ENCODE data around the gene SMARCC2. TPM values are rescaled to one million over a fixed set of nuclear protein-coding genes. Genes with fewer than 3 reads are reported as not detected.

The SMARCC2 gene
- total RNA-seq, 1 experiment from 2014 or later, result 129 TPM

GRCh38 chr12:56202838-56203237 is 13.6 kb upstream of the SMARCC2 start:
- CTCF ChIA-PET, result no interaction called here
- ATAC-seq, result no peak
- Histone ChIP-seq H3K36me3 (ENCODE audit: control insufficient read depth, insufficient read depth, low read length) (peaks cover 15% of the 10 kb centered on the region), H3K27ac (ENCODE audit: low read length) (no peak overlapping the region), H3K27me3 (ENCODE audit: control insufficient read depth, insufficient read depth, low read length) (no peaks in the 10 kb centered on the region), H3K9me3 (ENCODE audit: control insufficient read depth, insufficient read depth, low read depth, low read length) (no peaks in the 10 kb centered on the region), H3K4me3 (ENCODE audit: low read depth in 2 of 2, low read length in 2 of 2) (no peak overlapping the region), H3K4me1 (ENCODE audit: control insufficient read depth, insufficient read depth, low read length) (peaks cover 3% of the 10 kb centered on the region; the same call in 1 of the 2 replicates)
- no peak for DNase-seq (ENCODE audit: low read depth, low spot score)
- POLR2A ChIA-PET, result interaction anchor here (0.7 kb wide), 1 partner anchor 99 kb away, joined by 3 read pairs; no protein-coding TSS in a partner anchor
- in situ Hi-C loops (cut with HindIII; ENCODE audit: low pct_unique_long_range_greater_than_20kb, low sequenced_read_pairs), result no loop called here
- TF ChIP-seq TCF7L2 (IDR thresholded peaks at IDR 0.05; ENCODE audit: low read depth, low read length) (no peak), POLR2AphosphoS5 (IDR thresholded peaks at IDR 0.05; ENCODE audit: low read depth, low read length) (0 out of 2 replicates have a peak, but pooled peaks have one; percentile 8)
- intact Hi-C loops (cut with micrococcal nuclease; ENCODE audit: unreplicated experiment), result no loop called here
- BruUV-seq (replicated peaks), result no TSS peak

GRCh38 chr12:56202366-56202765 is 13.1 kb upstream of the SMARCC2 start:
- H3K27ac ChIP-seq (ENCODE audit: low read length), result no peak overlapping the region
- TF ChIP-seq, protein P1, sequence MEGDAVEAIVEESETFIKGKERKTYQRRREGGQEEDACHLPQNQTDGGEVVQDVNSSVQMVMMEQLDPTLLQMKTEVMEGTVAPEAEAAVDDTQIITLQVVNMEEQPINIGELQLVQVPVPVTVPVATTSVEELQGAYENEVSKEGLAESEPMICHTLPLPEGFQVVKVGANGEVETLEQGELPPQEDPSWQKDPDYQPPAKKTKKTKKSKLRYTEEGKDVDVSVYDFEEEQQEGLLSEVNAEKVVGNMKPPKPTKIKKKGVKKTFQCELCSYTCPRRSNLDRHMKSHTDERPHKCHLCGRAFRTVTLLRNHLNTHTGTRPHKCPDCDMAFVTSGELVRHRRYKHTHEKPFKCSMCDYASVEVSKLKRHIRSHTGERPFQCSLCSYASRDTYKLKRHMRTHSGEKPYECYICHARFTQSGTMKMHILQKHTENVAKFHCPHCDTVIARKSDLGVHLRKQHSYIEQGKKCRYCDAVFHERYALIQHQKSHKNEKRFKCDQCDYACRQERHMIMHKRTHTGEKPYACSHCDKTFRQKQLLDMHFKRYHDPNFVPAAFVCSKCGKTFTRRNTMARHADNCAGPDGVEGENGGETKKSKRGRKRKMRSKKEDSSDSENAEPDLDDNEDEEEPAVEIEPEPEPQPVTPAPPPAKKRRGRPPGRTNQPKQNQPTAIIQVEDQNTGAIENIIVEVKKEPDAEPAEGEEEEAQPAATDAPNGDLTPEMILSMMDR (IDR thresholded peaks at IDR 0.05), result no peak
- 0 out of 2 replicates have a peak, but pooled peaks have one; percentile 11 for TF ChIP-seq POLR2AphosphoS5 (IDR thresholded peaks at IDR 0.05; ENCODE audit: low read depth, low read length)
- in situ Hi-C loops (cut with HindIII; ENCODE audit: low pct_unique_long_range_greater_than_20kb, low sequenced_read_pairs), result no loop called here
- H3K4me1 ChIP-seq (ENCODE audit: control insufficient read depth, insufficient read depth, low read length), result peaks cover 3% of the 10 kb centered on the region; the same call in 1 of the 2 replicates
- no peak for DNase-seq (ENCODE audit: low read depth, low spot score)
- no peak overlapping the region for H3K4me3 ChIP-seq (ENCODE audit: low read depth in 2 of 2, low read length in 2 of 2)
- peaks cover 12% of the 10 kb centered on the region for H3K36me3 ChIP-seq (ENCODE audit: control insufficient read depth, insufficient read depth, low read length)
- intact Hi-C loops (cut with micrococcal nuclease; ENCODE audit: unreplicated experiment), result no loop called here
- no peak for ATAC-seq
- no peaks in the 10 kb centered on the region for H3K9me3 ChIP-seq (ENCODE audit: control insufficient read depth, insufficient read depth, low read depth, low read length)
- ChIA-PET POLR2A (interaction anchor here (0.7 kb wide), 1 partner anchor 10 kb away, joined by 3 read pairs; no protein-coding TSS in a partner anchor), CTCF (no interaction called here)
- no TSS peak for BruUV-seq (replicated peaks)
- H3K27me3 ChIP-seq (ENCODE audit: control insufficient read depth, insufficient read depth, low read length), result no peaks in the 10 kb centered on the region

- POLR2A ChIA-PET, result no interaction called here
- H3K9me3 ChIP-seq (ENCODE audit: control insufficient read depth, insufficient read depth, low read depth, low read length), result no peaks in the 10 kb centered on the region
- no TSS peak for BruUV-seq (replicated peaks)
- in situ Hi-C loops (cut with HindIII; ENCODE audit: low pct_unique_long_range_greater_than_20kb, low sequenced_read_pairs), result no loop called here
- H3K27ac ChIP-seq (ENCODE audit: low read length), result no peak overlapping the region
- intact Hi-C loops (cut with micrococcal nuclease; ENCODE audit: unreplicated experiment), result no loop called here
- H3K4me1 ChIP-seq (ENCODE audit: control insufficient read depth, insufficient read depth, low read length), result peaks cover 3% of the 10 kb centered on the region; the same call in 1 of the 2 replicates
- DNase-seq (ENCODE audit: low read depth, low spot score), result no peak
- H3K27me3 ChIP-seq (ENCODE audit: control insufficient read depth, insufficient read depth, low read length), result no peaks in the 10 kb centered on the region
- CTCF ChIA-PET, result no interaction called here
- ATAC-seq, result no peak
- no peaks in the 10 kb centered on the region for H3K36me3 ChIP-seq (ENCODE audit: control insufficient read depth, insufficient read depth, low read length)
- TF ChIP-seq, protein P2, sequence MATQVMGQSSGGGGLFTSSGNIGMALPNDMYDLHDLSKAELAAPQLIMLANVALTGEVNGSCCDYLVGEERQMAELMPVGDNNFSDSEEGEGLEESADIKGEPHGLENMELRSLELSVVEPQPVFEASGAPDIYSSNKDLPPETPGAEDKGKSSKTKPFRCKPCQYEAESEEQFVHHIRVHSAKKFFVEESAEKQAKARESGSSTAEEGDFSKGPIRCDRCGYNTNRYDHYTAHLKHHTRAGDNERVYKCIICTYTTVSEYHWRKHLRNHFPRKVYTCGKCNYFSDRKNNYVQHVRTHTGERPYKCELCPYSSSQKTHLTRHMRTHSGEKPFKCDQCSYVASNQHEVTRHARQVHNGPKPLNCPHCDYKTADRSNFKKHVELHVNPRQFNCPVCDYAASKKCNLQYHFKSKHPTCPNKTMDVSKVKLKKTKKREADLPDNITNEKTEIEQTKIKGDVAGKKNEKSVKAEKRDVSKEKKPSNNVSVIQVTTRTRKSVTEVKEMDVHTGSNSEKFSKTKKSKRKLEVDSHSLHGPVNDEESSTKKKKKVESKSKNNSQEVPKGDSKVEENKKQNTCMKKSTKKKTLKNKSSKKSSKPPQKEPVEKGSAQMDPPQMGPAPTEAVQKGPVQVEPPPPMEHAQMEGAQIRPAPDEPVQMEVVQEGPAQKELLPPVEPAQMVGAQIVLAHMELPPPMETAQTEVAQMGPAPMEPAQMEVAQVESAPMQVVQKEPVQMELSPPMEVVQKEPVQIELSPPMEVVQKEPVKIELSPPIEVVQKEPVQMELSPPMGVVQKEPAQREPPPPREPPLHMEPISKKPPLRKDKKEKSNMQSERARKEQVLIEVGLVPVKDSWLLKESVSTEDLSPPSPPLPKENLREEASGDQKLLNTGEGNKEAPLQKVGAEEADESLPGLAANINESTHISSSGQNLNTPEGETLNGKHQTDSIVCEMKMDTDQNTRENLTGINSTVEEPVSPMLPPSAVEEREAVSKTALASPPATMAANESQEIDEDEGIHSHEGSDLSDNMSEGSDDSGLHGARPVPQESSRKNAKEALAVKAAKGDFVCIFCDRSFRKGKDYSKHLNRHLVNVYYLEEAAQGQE (IDR thresholded peaks at IDR 0.05; ENCODE audit: insufficient read depth in 1 of 2, low read depth in 2 of 2, low read length in 1 of 2), result no peak
- no peak for TF ChIP-seq SIN3A (IDR thresholded peaks at IDR 0.05; ENCODE audit: borderline replicate concordance, insufficient read depth, low read depth, low read length)
- TF ChIP-seq, protein P1 (IDR thresholded peaks at IDR 0.05), result no peak
- no peak for TF ChIP-seq POLR2AphosphoS5 (IDR thresholded peaks at IDR 0.05; ENCODE audit: low read depth, low read length)
- TF ChIP-seq TCF7L2 (IDR thresholded peaks at IDR 0.05; ENCODE audit: low read depth, low read length), result no peak
- no peak overlapping the region for H3K4me3 ChIP-seq (ENCODE audit: low read depth in 2 of 2, low read length in 2 of 2)
Measured at GRCh38 chr12:56198836-56199235, 9.6 kb upstream of the SMARCC2 start.

Measured in Panc1 (cell line).